ENCODE measurements around the gene DGCR2. TPM values are rescaled to one million over a fixed set of nuclear protein-coding genes. Genes with fewer than 3 reads are reported as not detected.
"Not testable (repeated sequence)": the region's sequence is repeated elsewhere in the genome, so short reads cannot be mapped to it uniquely, and the experiment has no call there.

Gene DGCR2
- total and polyA plus RNA-seq, 2 donors (not counting 1 experiment from before 2014, with no cell fraction given), result 34.3 to 39.5 TPM

GRCh38 chr22:19036229-19036522, 86.0 kb downstream of the DGCR2 start:
- Histone ChIP-seq H3K27ac (ENCODE audit: insufficient read depth, low read length) (no peak overlapping the region), H3K9ac (ENCODE audit: insufficient read depth, low read length) (no peak overlapping the region)
- TF ChIP-seq CTCF (conservative IDR thresholded peaks at IDR 0.05 in 1 of 2, IDR thresholded peaks at IDR 0.05 in 1 of 2; ENCODE audit: low read depth in 1 of 2, low read length in 2 of 2) (no peak), EZH2 (IDR thresholded peaks at IDR 0.05; ENCODE audit: low read length, missing control alignments) (no peak)

DNA sequence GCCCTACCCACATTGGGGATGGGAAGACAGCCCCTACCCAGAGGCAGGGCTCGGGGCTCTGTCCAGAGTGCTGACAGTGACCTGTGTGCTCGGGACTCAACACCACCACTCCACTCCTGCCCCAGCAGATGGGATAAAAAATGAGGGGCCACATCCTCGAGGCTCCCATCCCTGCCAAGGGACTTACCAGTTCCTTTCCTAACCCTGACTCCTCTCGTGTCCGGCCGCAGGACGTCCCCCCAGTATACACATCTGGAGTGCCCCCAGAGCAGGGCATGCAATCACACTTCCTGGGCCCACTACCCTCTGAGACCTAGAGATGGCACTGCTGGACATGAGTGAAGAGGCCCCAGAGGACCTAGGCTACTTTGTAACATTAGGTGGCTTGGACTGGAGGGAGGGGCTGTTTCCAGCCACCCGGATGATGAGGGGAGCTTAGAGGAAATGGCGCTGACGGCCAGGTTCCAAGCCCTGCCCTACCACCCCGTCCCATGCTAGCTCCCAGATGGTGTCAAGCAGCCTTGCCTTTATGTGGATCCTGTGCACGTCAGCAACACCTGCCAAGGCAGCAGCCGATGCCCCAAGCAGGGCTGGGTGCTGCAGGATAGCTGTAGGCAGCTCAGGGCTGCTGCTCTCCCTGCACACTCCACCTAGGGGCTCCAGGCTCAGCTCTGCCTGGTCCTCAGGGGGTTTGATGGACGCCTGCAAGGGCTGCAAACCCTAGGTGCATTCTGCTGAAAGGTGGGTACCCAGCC, 86.6 kb downstream of the DGCR2 start:
- Histone ChIP-seq H3K27ac (ENCODE audit: insufficient read depth, low read length) (no peak overlapping the region), H3K4me2 (ENCODE audit: extremely low read depth, insufficient read depth, low read length) (no peak overlapping the region), H3K36me3 (ENCODE audit: control insufficient read depth, insufficient read depth, low read length) (peaks cover 7% of the 10 kb centered on the region), H3K4me1 (ENCODE audit: control insufficient read depth, extremely low read depth, insufficient read depth, low read length) (no peaks in the 10 kb centered on the region), H3K27me3 (ENCODE audit: control insufficient read depth, insufficient read depth, low read length) (peaks cover 1% of the 10 kb centered on the region), H3K9ac (ENCODE audit: insufficient read depth, low read length) (no peak overlapping the region), H4K20me1 (ENCODE audit: control insufficient read depth, extremely low read depth, insufficient read depth, low read length) (no peaks in the 10 kb centered on the region), H3K79me2 (ENCODE audit: control insufficient read depth, insufficient read depth, low read length) (no peaks in the 10 kb centered on the region), H3K9me3 (ENCODE audit: control insufficient read depth, insufficient read depth, low read depth, low read length) (no peaks in the 10 kb centered on the region), H2AFZ (ENCODE audit: low read length) (no peak overlapping the region), H3K4me3 (replicated peaks in 1 of 4; ENCODE audit: control extremely low read depth in 1 of 4, insufficient read depth in 1 of 4, low read depth in 3 of 4, low read length in 4 of 4) (no peak overlapping the region)
- TF ChIP-seq CTCF (conservative IDR thresholded peaks at IDR 0.05 in 1 of 2, IDR thresholded peaks at IDR 0.05 in 1 of 2; ENCODE audit: low read depth in 1 of 2, low read length in 2 of 2), result no peak
- peak in 1 of 2 donors; percentile 8 for DNase-seq (ENCODE audit: low read depth in 2 of 2)

More at GRCh38 chr22:19036229-19036522, 86.0 kb downstream of the DGCR2 start:
- H3K27me3 ChIP-seq (ENCODE audit: control insufficient read depth, insufficient read depth, low read length), result no peaks in the 10 kb centered on the region
- H4K20me1 ChIP-seq (ENCODE audit: control insufficient read depth, extremely low read depth, insufficient read depth, low read length), result no peaks in the 10 kb centered on the region
- no peaks in the 10 kb centered on the region for H3K9me3 ChIP-seq (ENCODE audit: control insufficient read depth, insufficient read depth, low read depth, low read length)
- no peak overlapping the region for H3K4me3 ChIP-seq (replicated peaks in 1 of 4; ENCODE audit: control extremely low read depth in 1 of 4, insufficient read depth in 1 of 4, low read depth in 3 of 4, low read length in 4 of 4)
- H3K79me2 ChIP-seq (ENCODE audit: control insufficient read depth, insufficient read depth, low read length), result no peaks in the 10 kb centered on the region
- peaks cover 10% of the 10 kb centered on the region for H3K36me3 ChIP-seq (ENCODE audit: control insufficient read depth, insufficient read depth, low read length)
- no peak overlapping the region for H2AFZ ChIP-seq (ENCODE audit: low read length)
- no peaks in the 10 kb centered on the region for H3K4me1 ChIP-seq (ENCODE audit: control insufficient read depth, extremely low read depth, insufficient read depth, low read length)
- no peak for DNase-seq (ENCODE audit: low read depth in 2 of 2)
- no peak overlapping the region for H3K4me2 ChIP-seq (ENCODE audit: extremely low read depth, insufficient read depth, low read length)

- not testable (repeated sequence) for H3K79me2 ChIP-seq (ENCODE audit: control insufficient read depth, insufficient read depth, low read length); H4K20me1 ChIP-seq (ENCODE audit: control insufficient read depth, extremely low read depth, insufficient read depth, low read length); H3K27ac ChIP-seq (ENCODE audit: insufficient read depth, low read length); DNase-seq (ENCODE audit: low read depth in 2 of 2); H3K9ac ChIP-seq (ENCODE audit: insufficient read depth, low read length); H3K4me3 ChIP-seq (replicated peaks in 1 of 4; ENCODE audit: control extremely low read depth in 1 of 4, insufficient read depth in 1 of 4, low read depth in 3 of 4, low read length in 4 of 4); H3K27me3 ChIP-seq (ENCODE audit: control insufficient read depth, insufficient read depth, low read length); H2AFZ ChIP-seq (ENCODE audit: low read length); H3K9me3 ChIP-seq (ENCODE audit: control insufficient read depth, insufficient read depth, low read depth, low read length); H3K4me2 ChIP-seq (ENCODE audit: extremely low read depth, insufficient read depth, low read length); H3K4me1 ChIP-seq (ENCODE audit: control insufficient read depth, extremely low read depth, insufficient read depth, low read length); H3K36me3 ChIP-seq (ENCODE audit: control insufficient read depth, insufficient read depth, low read length)
Observed at GRCh38 chr22:19035126-19035473, 87.1 kb downstream of the DGCR2 start.

GRCh38 chr22:19034724-19035120, 87.5 kb downstream of the DGCR2 start:
- not testable (repeated sequence) for DNase-seq (ENCODE audit: low read depth in 2 of 2); H2AFZ ChIP-seq (ENCODE audit: low read length); H3K36me3 ChIP-seq (ENCODE audit: control insufficient read depth, insufficient read depth, low read length); H3K27me3 ChIP-seq (ENCODE audit: control insufficient read depth, insufficient read depth, low read length); H3K9ac ChIP-seq (ENCODE audit: insufficient read depth, low read length); H3K27ac ChIP-seq (ENCODE audit: insufficient read depth, low read length); H3K4me3 ChIP-seq (replicated peaks in 1 of 4; ENCODE audit: control extremely low read depth in 1 of 4, insufficient read depth in 1 of 4, low read depth in 3 of 4, low read length in 4 of 4); H3K79me2 ChIP-seq (ENCODE audit: control insufficient read depth, insufficient read depth, low read length); H3K4me1 ChIP-seq (ENCODE audit: control insufficient read depth, extremely low read depth, insufficient read depth, low read length); H4K20me1 ChIP-seq (ENCODE audit: control insufficient read depth, extremely low read depth, insufficient read depth, low read length); H3K9me3 ChIP-seq (ENCODE audit: control insufficient read depth, insufficient read depth, low read depth, low read length); H3K4me2 ChIP-seq (ENCODE audit: extremely low read depth, insufficient read depth, low read length)

GRCh38 chr22:19034031-19034723, 88.0 kb downstream of the DGCR2 start:
- not testable (repeated sequence) for H3K27me3 ChIP-seq (ENCODE audit: control insufficient read depth, insufficient read depth, low read length); H3K9me3 ChIP-seq (ENCODE audit: control insufficient read depth, insufficient read depth, low read depth, low read length); H3K9ac ChIP-seq (ENCODE audit: insufficient read depth, low read length); DNase-seq (ENCODE audit: low read depth in 2 of 2); H3K27ac ChIP-seq (ENCODE audit: insufficient read depth, low read length); H3K79me2 ChIP-seq (ENCODE audit: control insufficient read depth, insufficient read depth, low read length); H4K20me1 ChIP-seq (ENCODE audit: control insufficient read depth, extremely low read depth, insufficient read depth, low read length); H3K36me3 ChIP-seq (ENCODE audit: control insufficient read depth, insufficient read depth, low read length); H3K4me2 ChIP-seq (ENCODE audit: extremely low read depth, insufficient read depth, low read length); H2AFZ ChIP-seq (ENCODE audit: low read length); H3K4me3 ChIP-seq (replicated peaks in 1 of 4; ENCODE audit: control extremely low read depth in 1 of 4, insufficient read depth in 1 of 4, low read depth in 3 of 4, low read length in 4 of 4); H3K4me1 ChIP-seq (ENCODE audit: control insufficient read depth, extremely low read depth, insufficient read depth, low read length)
